Progenitor cell of endocrine pancreas (in vitro differentiated cells): ENCODE data around the gene EPPIN. TPM values are rescaled to one million over a fixed set of nuclear protein-coding genes. Genes with fewer than 3 reads are reported as not detected.
"Not testable (repeated sequence)": the region's sequence is repeated elsewhere in the genome, so short reads cannot be mapped to it uniquely, and the experiment has no call there.

Experiments
- DNase-seq: peaks from one replicate; pipeline ENCODE4 v3.0.0; 2021; ENCODE audit warnings: low spot score; ENCODE audit not compliant: unreplicated experiment
- H3K27ac Mint-ChIP-seq: 2 replicates; pipeline ENCODE4 v1.8.0; 2021; ENCODE audit warnings: mild to moderate bottlenecking, moderate library complexity, mixed read lengths
- H3K27me3 Mint-ChIP-seq: 2 replicates; pipeline ENCODE4 v1.8.0; 2021; ENCODE audit warnings: mixed read lengths
- H3K36me3 Mint-ChIP-seq: 2 replicates; pipeline ENCODE4 v1.8.0; 2022; ENCODE audit warnings: mixed read lengths; ENCODE audit not compliant: insufficient read depth
- H3K4me1 Mint-ChIP-seq: 2 replicates; pipeline ENCODE4 v1.8.0; 2021; ENCODE audit warnings: low read depth, mixed read lengths
- H3K4me3 Mint-ChIP-seq: 2 replicates; pipeline ENCODE4 v1.8.0; 2021; ENCODE audit warnings: low read depth, mild to moderate bottlenecking, moderate library complexity, mixed read lengths
- H3K9me3 Mint-ChIP-seq: 2 replicates; pipeline ENCODE4 v1.8.0; 2021; ENCODE audit warnings: low read depth, mixed read lengths
- total RNA-seq: library from RNA; stranded (reverse); gene quantifications from 2 replicates; pipeline ENCODE4 v1.2.1, GENCODE V29; 2021
- TF ChIP-seq, protein P1 (sequence below): fragments of 200-600 bp; sonication (generic); IDR thresholded peaks from one replicate; pipeline ENCODE4 v1.5.0; 2021; ENCODE audit warnings: antibody characterized with exemption, mild to moderate bottlenecking; ENCODE audit not compliant: unreplicated experiment

EPPIN gene
- total RNA-seq, 1 donor from 2014 or later: not detected

GRCh38 chr20:45588800-45589199 lies 41.6 kb upstream of the EPPIN start:
- no peak for DNase-seq
- peaks cover 18% of the 10 kb centered on the region for H3K27me3 Mint-ChIP-seq
- peaks cover 12% of the 10 kb centered on the region for H3K9me3 Mint-ChIP-seq
- H3K36me3 Mint-ChIP-seq: no peaks in the 10 kb centered on the region
- no peaks in the 10 kb centered on the region for H3K4me1 Mint-ChIP-seq
- no peak overlapping the region for H3K27ac Mint-ChIP-seq
- TF ChIP-seq, protein P1, sequence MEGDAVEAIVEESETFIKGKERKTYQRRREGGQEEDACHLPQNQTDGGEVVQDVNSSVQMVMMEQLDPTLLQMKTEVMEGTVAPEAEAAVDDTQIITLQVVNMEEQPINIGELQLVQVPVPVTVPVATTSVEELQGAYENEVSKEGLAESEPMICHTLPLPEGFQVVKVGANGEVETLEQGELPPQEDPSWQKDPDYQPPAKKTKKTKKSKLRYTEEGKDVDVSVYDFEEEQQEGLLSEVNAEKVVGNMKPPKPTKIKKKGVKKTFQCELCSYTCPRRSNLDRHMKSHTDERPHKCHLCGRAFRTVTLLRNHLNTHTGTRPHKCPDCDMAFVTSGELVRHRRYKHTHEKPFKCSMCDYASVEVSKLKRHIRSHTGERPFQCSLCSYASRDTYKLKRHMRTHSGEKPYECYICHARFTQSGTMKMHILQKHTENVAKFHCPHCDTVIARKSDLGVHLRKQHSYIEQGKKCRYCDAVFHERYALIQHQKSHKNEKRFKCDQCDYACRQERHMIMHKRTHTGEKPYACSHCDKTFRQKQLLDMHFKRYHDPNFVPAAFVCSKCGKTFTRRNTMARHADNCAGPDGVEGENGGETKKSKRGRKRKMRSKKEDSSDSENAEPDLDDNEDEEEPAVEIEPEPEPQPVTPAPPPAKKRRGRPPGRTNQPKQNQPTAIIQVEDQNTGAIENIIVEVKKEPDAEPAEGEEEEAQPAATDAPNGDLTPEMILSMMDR: no peak
- H3K4me3 Mint-ChIP-seq: no peak overlapping the region

GRCh38 chr20:45585986-45586385 lies 38.8 kb upstream of the EPPIN start:
- H3K27me3 Mint-ChIP-seq: peaks cover 24% of the 10 kb centered on the region
- H3K4me3 Mint-ChIP-seq, H3K27ac Mint-ChIP-seq, H3K9me3 Mint-ChIP-seq, DNase-seq, H3K36me3 Mint-ChIP-seq, H3K4me1 Mint-ChIP-seq: not testable (repeated sequence)

- not testable (repeated sequence) for H3K36me3 Mint-ChIP-seq, DNase-seq, H3K9me3 Mint-ChIP-seq, H3K4me3 Mint-ChIP-seq, H3K4me1 Mint-ChIP-seq, H3K27ac Mint-ChIP-seq
- peaks cover 24% of the 10 kb centered on the region for H3K27me3 Mint-ChIP-seq
Measured at GRCh38 chr20:45584294-45584693, 37.1 kb upstream of the EPPIN start.

GRCh38 chr20:45583502-45583901 lies 36.3 kb upstream of the EPPIN start:
- no peaks in the 10 kb centered on the region for H3K36me3 Mint-ChIP-seq
- no peak overlapping the region for H3K4me3 Mint-ChIP-seq
- no peaks in the 10 kb centered on the region for H3K4me1 Mint-ChIP-seq
- no peak overlapping the region for H3K27ac Mint-ChIP-seq
- peaks cover under 1% of the 10 kb centered on the region for H3K9me3 Mint-ChIP-seq
- TF ChIP-seq, protein P1: no peak
- DNase-seq: no peak
- peaks cover 20% of the 10 kb centered on the region for H3K27me3 Mint-ChIP-seq

DNA sequence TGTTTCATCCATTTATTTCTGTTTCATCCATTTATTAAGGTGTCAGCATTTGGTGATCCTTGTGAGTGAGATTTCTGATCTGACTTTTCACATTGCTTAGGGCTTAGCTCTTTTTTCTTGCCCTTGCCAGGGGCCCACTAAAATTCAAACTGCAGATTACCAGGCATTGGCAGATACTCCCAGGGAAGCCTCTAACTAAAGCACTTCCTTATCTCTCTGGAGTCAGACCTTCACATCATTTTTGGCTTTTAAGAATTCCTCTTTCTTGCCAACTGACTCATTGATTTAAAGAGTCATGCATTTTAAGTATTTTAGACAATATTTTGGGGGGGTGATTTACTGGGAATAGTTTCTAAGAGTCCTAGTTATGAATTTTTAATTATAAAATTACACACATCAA lies 34.5 kb upstream of the EPPIN start:
- Mint-ChIP-seq H3K4me3 (no peak overlapping the region), H3K27me3 (peaks cover 14% of the 10 kb centered on the region), H3K4me1 (peaks cover 4% of the 10 kb centered on the region), H3K9me3 (no peaks in the 10 kb centered on the region), H3K36me3 (no peaks in the 10 kb centered on the region), H3K27ac (no peak overlapping the region)
- TF ChIP-seq, protein P1: no peak
- no peak for DNase-seq

GRCh38 chr20:45579184-45579583 lies 32.0 kb upstream of the EPPIN start, which contains the start of gene WFDC8:
Gene WFDC8, minus strand, starts transcription at chr20:45579284. Its CDS starts 37 bp downstream, at chr20:45579247.
- DNase-seq: no peak
- Mint-ChIP-seq H3K27ac (no peak within 1 kb of the TSS), H3K27me3 (peaks cover 14% of the 10 kb centered on the region), H3K9me3 (no peaks in the 10 kb centered on the region), H3K4me1 (peaks cover 6% of the 10 kb centered on the region), H3K36me3 (no peaks in the 10 kb centered on the region), H3K4me3 (no peak within 1 kb of the TSS)
- TF ChIP-seq, protein P1: no peak
